SK-N-SH (cell line): ENCODE results near the gene CCDC9. TPM values are rescaled to one million over a fixed set of nuclear protein-coding genes. Genes with fewer than 3 reads are reported as not detected.

Experiments
- CTCF ChIA-PET: fragments of 300-600, 350-600 bp; formaldehyde crosslinking; extraction: SDS; loops from one replicate; lab custom pipeline; 2021; lab: Yijun Ruan, JAX
- POLR2A ChIA-PET: fragments of 350-600 bp; sonication (Branson Sonifier 250); formaldehyde crosslinking; extraction: SDS; loops from one replicate; lab custom pipeline; 2020; ENCODE audit warnings: antibody characterized with exemption, inconsistent platforms; lab: Yijun Ruan, JAX
- DNase-seq: peaks from one replicate; pipeline ENCODE4 v3.0.0; 2012
- H2AFZ ChIP-seq: fragments of 200-600 bp; sonication (generic); 2 replicates; pipeline ENCODE4 v1.8.1; 2016; ENCODE audit warnings: antibody characterized with exemption, mild to moderate bottlenecking, low read depth
- H3F3A ChIP-seq: fragments of 200-600 bp; sonication (generic); replicated peaks from 2 replicates; pipeline ENCODE3; 2016; ENCODE audit warnings: antibody characterized with exemption, mild to moderate bottlenecking; ENCODE audit not compliant: insufficient read depth
- H3K27ac ChIP-seq, 2 experiments: fragments of 200-500 bp in 1 of 2; fragments of 200-600 bp in 1 of 2; sonication (Bioruptor generic) in 1 of 2; sonication (generic), shearing (Covaris generic) in 1 of 2; 2 replicates each; pipeline versions ENCODE4 v1.5.1 to v1.6.1; 2014 to 2016; ENCODE audit warnings: low read depth in 2 of 2, inconsistent platforms in 1 of 2, low read length in 1 of 2, mild to moderate bottlenecking in 1 of 2, mixed read lengths in 1 of 2
- H3K27me3 ChIP-seq: fragments of 200-600 bp; sonication (generic), shearing (Covaris generic); 2 replicates; pipeline ENCODE4 v1.6.1; 2016; ENCODE audit warnings: mixed run types; ENCODE audit not compliant: insufficient read depth
- H3K36me3 ChIP-seq, 2 experiments: fragments of 200-500 bp in 1 of 2; fragments of 200-600 bp in 1 of 2; sonication (Bioruptor generic) in 1 of 2; sonication (generic) in 1 of 2; replicated peaks in 1 of 2; 2 replicates each; pipeline versions ENCODE3 to v1.5.1; 2014 to 2016; ENCODE audit warnings: low read length in 1 of 2, mild to moderate bottlenecking in 1 of 2; ENCODE audit not compliant: insufficient read depth in 2 of 2, control insufficient read depth in 1 of 2
- H3K4me1 ChIP-seq, 2 experiments: fragments of 200-500 bp in 1 of 2; fragments of 200-600 bp in 1 of 2; sonication (Bioruptor generic) in 1 of 2; sonication (generic), shearing (Covaris generic) in 1 of 2; 2 replicates each; pipeline versions ENCODE4 v1.5.1 to v1.6.1; 2014 to 2016; ENCODE audit warnings: low read depth in 1 of 2, low read length in 1 of 2, mixed run types in 1 of 2; ENCODE audit not compliant: insufficient read depth in 2 of 2, control insufficient read depth in 1 of 2
- H3K4me2 ChIP-seq: fragments of 200-600 bp; sonication (generic), shearing (Covaris generic); 2 replicates; pipeline ENCODE4 v1.6.1; 2017; ENCODE audit warnings: mixed run types
- H3K4me3 ChIP-seq, 2 experiments: fragments of 200-500 bp in 1 of 2; fragments of 200-600 bp in 1 of 2; sonication (Bioruptor generic) in 1 of 2; sonication (generic), shearing (Covaris generic) in 1 of 2; 2 replicates each; pipeline versions ENCODE4 v1.5.1 to v1.8.1; 2014 to 2016; ENCODE audit warnings: low read depth in 2 of 2, inconsistent platforms in 1 of 2, low read length in 1 of 2, mild to moderate bottlenecking in 1 of 2, mixed read lengths in 1 of 2, moderate library complexity in 1 of 2
- H3K79me2 ChIP-seq: fragments of 200-600 bp; sonication (generic); 2 replicates; pipeline ENCODE4 v1.8.1; 2017; ENCODE audit warnings: mild to moderate bottlenecking; ENCODE audit not compliant: insufficient read depth
- H3K9ac ChIP-seq: fragments of 200-600 bp; sonication (generic); 2 replicates; pipeline ENCODE4 v1.6.1; 2017; ENCODE audit warnings: mixed run types
- H3K9me2 ChIP-seq: fragments of 200-600 bp; sonication (generic); 2 replicates; pipeline ENCODE4 v1.6.1; 2017; ENCODE audit warnings: mixed run types
- H3K9me3 ChIP-seq: fragments of 200-600 bp; sonication (generic); 2 replicates; pipeline ENCODE4 v1.6.1; 2017; ENCODE audit warnings: mixed run types, mild to moderate bottlenecking, moderate library complexity
- H4K20me1 ChIP-seq: fragments of 200-600 bp; sonication (generic); 2 replicates; pipeline ENCODE4 v1.6.1; 2017; ENCODE audit warnings: mild to moderate bottlenecking, mixed run types; ENCODE audit not compliant: insufficient read depth
- CHD2 ChIP-seq: fragments of 150-350 bp; IDR thresholded peaks from 2 replicates; pipeline ENCODE4 v1.6.1; 2018; ENCODE audit warnings: low read length; ENCODE audit not compliant: partially characterized antibody
- ELF1 ChIP-seq: IDR thresholded peaks from 2 replicates; pipeline ENCODE4 v1.4.0; 2012
- EZH2phosphoT487 ChIP-seq: fragments of 200-600 bp; sonication (generic); IDR thresholded peaks from 2 replicates; pipeline ENCODE4 v1.6.1; 2017; ENCODE audit warnings: low read depth, mixed run types, mild to moderate bottlenecking, antibody characterized with exemption, moderate library complexity, borderline replicate concordance
- FOSL2 ChIP-seq: IDR thresholded peaks from 2 replicates; pipeline ENCODE4 v1.4.0; 2012; ENCODE audit warnings: low read depth, mild to moderate bottlenecking, moderate library complexity, borderline replicate concordance
- FOXJ3 ChIP-seq: sonication (generic); formaldehyde crosslinking; IDR thresholded peaks from 2 replicates; pipeline ENCODE4 v1.5.1; 2020; ENCODE audit warnings: mild to moderate bottlenecking, missing genetic modification reagents
- FOXM1 ChIP-seq: IDR thresholded peaks from 2 replicates; pipeline ENCODE4 v1.4.0; 2012; ENCODE audit warnings: low read depth, mild to moderate bottlenecking
- GABPA ChIP-seq: IDR thresholded peaks from 2 replicates; pipeline ENCODE4 v1.4.0; 2012; ENCODE audit warnings: low read depth, mild to moderate bottlenecking
- IRF3 ChIP-seq: fragments of 150-350 bp; IDR thresholded peaks from 2 replicates; pipeline ENCODE4 v1.6.1; 2016; ENCODE audit warnings: mild to moderate bottlenecking, low read depth, low read length
- JUND ChIP-seq: IDR thresholded peaks from 2 replicates; pipeline ENCODE4 v1.4.0; 2012
- MAX ChIP-seq: IDR thresholded peaks from 2 replicates; pipeline ENCODE4 v1.4.0; 2012; ENCODE audit warnings: low read depth
- MEF2A ChIP-seq: IDR thresholded peaks from 2 replicates; pipeline ENCODE4 v1.4.0; 2012; ENCODE audit warnings: low read depth, borderline replicate concordance
- MXI1 ChIP-seq: IDR thresholded peaks from 2 replicates; pipeline ENCODE4 v1.6.1; 2012; ENCODE audit warnings: mild to moderate bottlenecking, low read depth, low read length, improper control_type of control experiment
- PBX3 ChIP-seq: IDR thresholded peaks from 2 replicates; pipeline ENCODE4; 2012
- POLR2AphosphoS5 ChIP-seq: IDR thresholded peaks from 2 replicates; pipeline ENCODE4 v1.6.1; 2012; ENCODE audit warnings: low read depth, low read length
- RXRA ChIP-seq: IDR thresholded peaks from 2 replicates; pipeline ENCODE4 v1.4.0; 2012; ENCODE audit warnings: low read depth, mild to moderate bottlenecking, borderline replicate concordance
- SMC3 ChIP-seq: IDR thresholded peaks from 2 replicates; pipeline ENCODE4 v1.6.1; 2012; ENCODE audit warnings: low read depth, low read length, improper control_type of control experiment
- TEAD4 ChIP-seq: IDR thresholded peaks from 2 replicates; pipeline ENCODE4 v1.4.0; 2012; ENCODE audit warnings: mild to moderate bottlenecking, borderline replicate concordance; ENCODE audit not compliant: insufficient read depth
- USF1 ChIP-seq: IDR thresholded peaks from 2 replicates; pipeline ENCODE4 v1.4.0; 2012; ENCODE audit warnings: low read depth, borderline replicate concordance
- YY1 ChIP-seq: IDR thresholded peaks from 2 replicates; pipeline ENCODE4 v1.4.0; 2012; ENCODE audit warnings: low read depth, mild to moderate bottlenecking
- ZBTB33 ChIP-seq: IDR thresholded peaks from 2 replicates; pipeline ENCODE4 v1.4.0; 2012; ENCODE audit warnings: low read depth, borderline replicate concordance
- WGBS: methylation state at CpG from one replicate; pipeline ENCODE4 v1.1.6; 2017; ENCODE audit warnings: low lambda C conversion rate; 5-methylcytosine and 5-hydroxymethylcytosine counted together
- polyA plus RNA-seq, 3 experiments: library from polyadenylated mRNA; depleted of rRNA; stranded (reverse); fragments of >200 nt; gene quantifications; 2 replicates each; pipeline ENCODE4 v1.2.3, GENCODE V29; 2012

CCDC9 gene
- polyA plus RNA-seq, 1 of the 3 experiments (the other 2 are of a cell fraction), result 12.4 TPM

GRCh38 chr19:47271949-47272348 lies 15.6 kb downstream of the CCDC9 start:
- H3K4me1 ChIP-seq, result peaks cover 10 to 18% of the 10 kb centered on the region in 2 experiments; a peak in 3 of 4 replicates
- H3K27ac ChIP-seq, result no peak overlapping the region
- ChIA-PET POLR2A (interaction anchor here (1.0 kb wide), 1 partner anchor 11 kb away, joined by 3 read pairs; no protein-coding TSS in a partner anchor), CTCF (interaction anchor here (1.2 to 3.0 kb wide), 4 partner anchors 12 to 471 kb away, joined by 3 to 12 read pairs (median 5); no protein-coding TSS in a partner anchor)
- no peaks in the 10 kb centered on the region for H3K9me2 ChIP-seq
- H3K79me2 ChIP-seq, result no peaks in the 10 kb centered on the region
- WGBS, result 89% methylated on average over 6 of the region's 6 CpGs
- H3K4me3 ChIP-seq, result no peak overlapping the region
- H2AFZ ChIP-seq, result no peak overlapping the region
- no peak for DNase-seq
- no peak for TF ChIP-seq TEAD4
- TF ChIP-seq FOXM1, result no peak
- TF ChIP-seq ZBTB33, result no peak
- no peak for TF ChIP-seq IRF3
- TF ChIP-seq JUND, result no peak
- TF ChIP-seq MXI1, result no peak
- no peak for TF ChIP-seq MEF2A
- no peak for TF ChIP-seq YY1
- TF ChIP-seq RXRA, result no peak
- TF ChIP-seq PBX3, result no peak
- no peak for TF ChIP-seq FOXJ3 (CRISPR knock-in tag)
- no peak for TF ChIP-seq EZH2phosphoT487
- TF ChIP-seq MAX, result no peak
- TF ChIP-seq ELF1, result no peak
- TF ChIP-seq CHD2, result no peak
- no peak for TF ChIP-seq GABPA
- TF ChIP-seq POLR2AphosphoS5, result no peak
- no peak for TF ChIP-seq SMC3
- no peak for TF ChIP-seq FOSL2
- no peak for TF ChIP-seq USF1
- H3K36me3 ChIP-seq, result peaks cover 4 to 16% of the 10 kb centered on the region in 2 experiments
- H3K9me3 ChIP-seq, result no peaks in the 10 kb centered on the region
- no peaks in the 10 kb centered on the region for H3K27me3 ChIP-seq
- H3K9ac ChIP-seq, result no peak overlapping the region
- peaks cover 16% of the 10 kb centered on the region for H3F3A ChIP-seq
- no peaks in the 10 kb centered on the region; the same call in 1 of the 2 replicates for H4K20me1 ChIP-seq
- H3K4me2 ChIP-seq, result no peak overlapping the region
